ENCODE results near the gene ATP8B3.

Gene ATP8B3

DNA sequence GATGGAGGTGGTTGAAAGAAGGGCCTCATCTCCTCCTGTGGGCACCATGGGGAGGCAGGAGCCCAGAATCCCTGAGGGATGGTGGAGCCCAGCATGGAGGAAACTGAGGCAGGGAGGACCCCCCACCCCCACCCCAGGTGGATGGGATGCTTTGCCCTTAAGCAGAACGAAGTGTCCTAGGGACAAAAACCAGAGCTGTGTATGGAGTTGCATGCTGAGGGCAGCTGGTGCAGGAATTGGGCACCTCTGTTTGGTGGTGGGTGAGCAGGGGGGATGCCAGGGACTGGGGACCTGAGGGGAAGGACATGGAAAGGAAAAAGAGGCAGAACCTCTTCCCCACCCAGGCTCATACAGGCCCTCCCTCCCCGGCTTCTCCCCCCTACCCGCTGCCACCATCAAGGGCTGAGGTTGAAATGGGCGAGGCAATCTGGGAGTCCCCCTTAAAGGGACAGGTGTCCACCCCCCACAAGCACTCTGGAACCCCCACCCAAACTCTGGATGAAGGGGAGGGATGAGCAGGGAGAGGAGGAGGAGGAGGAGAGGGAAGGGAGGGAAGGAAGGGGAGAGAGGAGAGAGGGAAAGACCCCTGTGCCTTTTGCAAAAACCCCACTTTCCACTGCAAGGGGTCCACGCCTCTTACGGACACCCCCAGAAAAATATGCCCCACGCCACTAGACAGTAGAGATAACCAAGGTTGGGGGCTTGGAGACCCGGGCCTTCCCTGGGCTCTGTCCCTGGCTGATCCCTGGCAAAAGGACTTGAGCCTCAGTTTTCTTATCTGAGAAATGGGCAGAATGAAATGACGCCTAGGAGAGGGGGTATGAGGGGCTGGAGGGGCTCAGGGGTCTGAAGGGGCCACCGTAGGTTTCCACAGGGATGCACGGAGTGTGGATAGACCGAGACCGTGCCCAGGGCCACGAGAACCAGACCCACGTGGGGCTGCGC lies 52.8 kb downstream of the ATP8B3 start:
- no peak for DNase-seq

DNA sequence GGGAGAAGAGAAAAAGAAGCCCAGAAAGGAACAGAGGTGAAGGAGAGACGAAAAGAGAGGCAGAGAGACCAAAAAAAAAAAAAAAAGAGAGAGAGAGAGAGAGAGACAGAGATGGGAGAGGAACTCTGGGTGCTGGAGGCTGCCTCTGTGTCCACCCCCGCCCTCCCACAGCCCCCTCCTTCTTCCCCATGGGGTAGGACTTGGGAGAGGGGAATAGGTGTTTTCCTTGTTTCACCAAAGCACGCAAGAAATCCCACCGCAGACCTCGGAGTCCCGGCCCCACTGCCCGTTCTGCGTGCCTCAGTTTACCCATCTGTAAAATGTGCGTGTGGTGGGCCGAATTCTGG lies 53.9 kb downstream of the ATP8B3 start:
- DNase-seq: no peak

- no peak for DNase-seq
Observed at GRCh38 chr19:1757468-1758230, 54.4 kb downstream of the ATP8B3 start.

DNA sequence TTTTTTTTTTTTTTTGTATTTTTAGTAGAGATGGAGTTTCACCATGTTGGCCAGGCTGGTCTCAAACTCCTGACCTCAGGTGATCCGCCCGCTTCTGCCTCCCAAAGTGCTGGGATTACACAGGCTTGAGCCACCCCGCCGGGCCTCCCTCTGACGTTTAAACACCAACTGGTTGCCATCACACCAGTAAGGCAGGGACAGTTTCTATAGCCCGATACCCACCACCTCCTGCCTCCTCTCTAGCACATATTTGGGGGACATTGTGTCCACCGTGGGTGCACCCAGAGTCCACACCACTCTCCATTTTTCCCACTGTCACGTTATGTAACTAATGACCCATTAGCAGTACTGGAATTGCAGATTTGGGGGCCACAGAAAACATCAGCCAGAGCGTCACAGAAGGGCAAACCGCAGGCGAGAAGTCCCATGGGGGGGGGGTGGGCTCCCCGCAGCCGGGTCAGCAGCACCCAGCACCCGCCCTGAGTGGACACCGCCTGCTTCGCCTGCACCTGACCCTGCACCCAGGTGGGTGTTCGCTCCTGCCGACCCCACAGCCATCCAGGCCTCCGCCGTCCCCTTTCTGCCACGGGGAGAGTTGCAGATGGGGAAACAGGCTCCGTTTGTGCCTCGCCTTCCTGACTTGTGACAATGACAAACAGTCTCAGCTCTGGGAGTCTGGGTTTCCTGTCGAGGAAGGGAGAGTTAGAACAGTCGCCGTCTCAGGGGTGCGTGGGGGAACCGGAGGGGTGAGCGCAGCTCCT lies 55.2 kb downstream of the ATP8B3 start:
- DNase-seq: no peak

DNA sequence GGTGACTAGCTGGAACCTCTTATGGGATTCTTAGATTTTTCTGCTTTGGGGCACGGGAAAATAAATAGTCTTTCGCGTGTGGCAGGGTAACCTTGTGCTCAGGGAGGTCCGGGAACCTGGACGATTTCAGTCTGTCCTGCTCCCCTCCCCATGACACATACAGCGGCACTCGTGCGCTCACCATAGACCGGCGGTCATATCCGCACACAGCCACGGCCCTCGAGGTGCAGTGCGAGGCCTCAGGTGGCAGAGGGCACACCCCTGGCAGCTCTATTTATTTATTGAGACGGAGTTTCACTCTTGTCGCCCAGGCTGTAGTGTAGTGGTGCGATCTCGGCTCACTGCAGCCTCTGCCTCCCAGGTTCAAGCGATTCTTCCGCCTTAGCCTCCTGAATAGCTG lies 55.8 kb downstream of the ATP8B3 start:
- DNase-seq: no peak

DNA sequence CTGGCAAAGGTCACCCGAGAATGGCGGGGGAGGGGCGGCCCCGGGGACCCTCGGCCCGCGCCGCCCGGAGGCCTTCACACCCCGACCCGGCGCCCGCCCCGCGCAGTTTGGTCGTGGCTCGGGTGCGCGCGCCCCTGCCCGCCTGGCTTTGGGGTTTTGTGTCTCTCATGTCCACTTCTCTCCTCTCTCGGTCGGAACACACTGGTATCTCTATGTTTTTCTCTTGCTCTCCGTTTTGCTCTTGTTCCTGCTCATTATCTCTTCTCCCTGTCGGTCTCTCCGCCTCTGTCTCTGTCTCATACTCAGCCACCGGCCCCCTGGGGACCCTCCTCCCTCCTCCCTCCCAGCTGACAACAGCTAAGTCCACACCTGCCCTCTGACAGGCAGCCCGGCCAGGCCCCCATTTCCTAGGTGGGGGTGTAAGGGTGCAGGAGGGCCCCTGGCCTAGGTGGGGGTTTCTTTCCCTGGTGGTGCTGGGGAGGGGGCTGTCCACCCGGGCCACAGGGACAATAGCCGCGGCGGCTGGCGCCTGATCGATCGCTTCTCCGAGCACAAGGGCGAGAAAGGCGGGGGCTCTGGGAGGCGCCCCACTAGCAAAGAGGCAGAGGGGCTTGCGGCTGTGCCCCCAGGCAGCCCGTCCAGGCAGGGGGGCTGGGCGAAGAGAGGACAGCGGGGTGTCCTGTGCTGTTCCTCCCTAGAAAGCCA lies 56.5 kb downstream of the ATP8B3 start:
- DNase-seq: no peak

DNA sequence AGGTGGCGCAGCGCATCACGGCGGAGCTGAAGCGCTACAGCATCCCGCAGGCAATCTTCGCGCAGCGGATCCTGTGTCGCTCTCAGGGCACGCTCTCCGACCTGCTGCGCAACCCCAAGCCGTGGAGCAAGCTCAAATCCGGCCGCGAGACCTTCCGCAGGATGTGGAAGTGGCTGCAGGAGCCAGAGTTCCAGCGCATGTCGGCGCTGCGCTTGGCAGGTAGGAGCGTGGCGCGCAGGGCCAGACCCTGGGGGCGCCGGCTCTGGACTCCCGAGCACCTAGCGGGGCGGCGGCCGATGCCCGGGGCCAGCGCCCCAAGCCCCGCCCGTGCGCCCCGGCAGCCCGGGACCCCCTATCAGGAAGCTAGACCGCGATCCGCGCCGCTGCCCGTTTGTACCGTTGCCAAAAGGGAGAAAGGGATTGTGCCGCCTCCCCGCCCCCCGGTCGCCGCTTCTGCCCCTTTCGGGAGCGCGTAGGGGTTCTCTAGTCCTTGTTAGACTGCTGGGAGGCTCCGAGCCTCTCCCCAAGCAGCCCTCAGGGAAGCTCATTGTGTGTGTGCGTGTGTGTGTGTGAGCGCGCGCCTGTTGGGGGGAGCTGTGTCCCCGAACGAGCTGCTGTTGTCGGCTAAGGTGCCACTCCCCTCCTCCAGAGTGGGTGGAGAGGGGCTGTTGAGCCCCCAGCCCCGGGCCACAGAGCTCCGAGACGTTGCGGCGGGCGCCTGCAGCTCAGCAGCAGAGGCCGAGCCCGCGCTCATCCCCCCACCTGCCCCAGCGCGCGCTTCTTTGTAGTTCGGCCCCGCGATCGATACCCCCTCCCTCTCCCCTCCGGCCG lies 57.2 kb downstream of the ATP8B3 start:
- DNase-seq: no peak

DNA sequence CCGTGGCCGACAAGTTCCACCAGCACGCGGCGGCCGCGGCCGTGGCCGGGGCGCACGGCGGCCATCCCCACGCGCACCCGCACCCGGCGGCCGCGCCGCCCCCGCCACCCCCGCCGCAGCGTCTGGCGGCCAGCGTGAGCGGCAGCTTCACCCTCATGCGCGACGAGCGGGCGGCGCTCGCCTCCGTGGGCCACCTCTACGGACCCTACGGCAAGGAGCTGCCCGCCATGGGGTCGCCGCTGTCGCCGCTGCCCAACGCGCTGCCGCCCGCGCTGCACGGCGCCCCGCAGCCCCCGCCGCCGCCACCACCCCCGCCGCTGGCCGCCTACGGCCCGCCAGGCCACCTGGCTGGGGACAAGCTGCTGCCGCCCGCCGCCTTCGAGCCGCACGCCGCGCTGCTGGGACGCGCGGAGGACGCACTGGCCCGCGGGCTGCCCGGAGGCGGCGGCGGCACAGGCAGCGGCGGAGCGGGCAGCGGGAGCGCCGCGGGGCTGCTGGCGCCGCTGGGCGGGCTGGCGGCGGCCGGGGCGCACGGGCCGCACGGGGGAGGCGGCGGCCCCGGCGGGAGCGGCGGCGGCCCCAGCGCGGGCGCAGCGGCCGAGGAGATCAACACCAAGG lies 57.9 kb downstream of the ATP8B3 start:
- DNase-seq: no peak

DNA sequence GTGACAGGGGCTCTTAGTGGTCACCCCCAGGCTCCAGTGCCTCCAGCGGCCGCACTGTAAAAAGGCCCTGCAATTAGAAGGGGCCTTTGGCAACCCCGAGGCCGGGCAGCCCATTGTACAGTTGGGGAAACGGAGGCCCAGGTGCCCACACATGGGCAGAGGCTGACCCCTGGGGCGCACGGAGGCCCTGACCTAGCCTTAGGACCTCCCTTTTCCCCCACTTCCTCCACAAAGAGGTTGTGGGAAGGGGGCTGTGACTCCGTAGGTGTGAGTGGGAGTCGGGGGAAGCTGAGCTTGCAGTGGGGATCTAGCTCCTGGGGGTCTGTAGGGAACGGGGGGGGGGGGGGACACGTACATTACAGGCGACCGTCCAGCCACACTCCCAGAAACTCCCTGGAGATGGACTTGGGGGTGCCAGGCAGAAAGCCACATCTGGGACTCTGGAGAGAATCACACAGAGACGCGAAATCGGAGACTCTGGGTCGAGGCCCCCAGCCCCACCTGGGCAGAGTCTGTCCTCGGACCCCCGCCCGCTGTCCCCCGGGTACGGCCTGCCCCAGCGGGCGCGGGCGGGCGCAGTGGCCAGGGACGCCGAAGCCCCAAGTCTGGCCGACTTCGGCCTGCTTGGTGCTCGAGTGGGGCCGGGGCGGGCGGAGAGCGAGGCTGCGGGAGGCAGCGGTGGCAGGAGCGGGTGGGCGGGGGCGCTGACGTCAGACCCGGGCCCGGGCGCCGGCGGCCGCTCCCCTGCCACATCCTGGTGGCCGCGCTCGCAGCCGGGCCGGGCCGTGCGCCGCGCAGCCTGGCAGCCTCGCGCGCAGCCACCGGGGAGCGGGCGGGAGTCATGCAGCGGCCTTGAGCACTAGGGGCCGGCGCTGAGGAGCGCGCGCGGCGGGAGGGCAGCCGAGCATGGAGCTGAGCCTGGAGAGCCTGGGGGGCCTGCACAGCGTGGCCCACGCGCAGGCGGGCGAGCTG lies 59.0 kb downstream of the ATP8B3 start, which contains the start of gene ONECUT3:
Gene ONECUT3, plus strand, starts transcription at position 750 of the 972 bp plus-strand sequence. Its CDS starts 157 bp downstream, at position 907.
- no peak for DNase-seq

- DNase-seq: no peak
Observed at GRCh38 chr19:1752009-1752756, 59.9 kb downstream of the ATP8B3 start.

DNA sequence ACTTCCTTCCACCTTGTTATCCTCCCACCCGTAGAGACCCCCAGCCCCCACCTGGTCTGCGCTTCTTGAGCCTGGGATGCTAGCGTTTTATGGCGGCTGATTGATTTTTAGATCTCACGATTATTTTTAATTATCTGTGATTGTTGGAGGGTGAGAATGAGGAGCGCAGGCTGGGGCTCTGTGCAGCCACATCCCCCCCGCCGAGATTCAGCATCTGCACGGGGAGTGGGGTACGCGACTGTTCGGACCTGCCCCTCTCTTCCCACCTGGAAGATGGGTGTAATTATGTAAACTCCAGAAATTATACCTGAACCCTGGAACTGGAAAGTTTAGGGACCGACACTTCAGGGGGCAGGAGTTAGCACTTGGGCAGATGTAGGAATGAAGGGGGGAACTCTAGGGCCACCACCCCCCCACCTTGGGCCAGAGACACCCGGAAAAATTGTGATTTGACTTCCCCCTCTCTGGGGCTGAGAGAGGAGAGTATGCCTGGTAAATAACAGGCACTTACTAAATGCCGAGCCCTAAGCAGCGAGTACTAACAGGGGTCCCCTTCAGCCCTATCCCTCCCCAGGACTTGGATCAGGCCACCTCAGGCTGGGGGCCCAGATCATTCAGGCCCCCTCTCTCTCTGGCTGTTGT lies 60.6 kb downstream of the ATP8B3 start:
- DNase-seq: no peak

DNA sequence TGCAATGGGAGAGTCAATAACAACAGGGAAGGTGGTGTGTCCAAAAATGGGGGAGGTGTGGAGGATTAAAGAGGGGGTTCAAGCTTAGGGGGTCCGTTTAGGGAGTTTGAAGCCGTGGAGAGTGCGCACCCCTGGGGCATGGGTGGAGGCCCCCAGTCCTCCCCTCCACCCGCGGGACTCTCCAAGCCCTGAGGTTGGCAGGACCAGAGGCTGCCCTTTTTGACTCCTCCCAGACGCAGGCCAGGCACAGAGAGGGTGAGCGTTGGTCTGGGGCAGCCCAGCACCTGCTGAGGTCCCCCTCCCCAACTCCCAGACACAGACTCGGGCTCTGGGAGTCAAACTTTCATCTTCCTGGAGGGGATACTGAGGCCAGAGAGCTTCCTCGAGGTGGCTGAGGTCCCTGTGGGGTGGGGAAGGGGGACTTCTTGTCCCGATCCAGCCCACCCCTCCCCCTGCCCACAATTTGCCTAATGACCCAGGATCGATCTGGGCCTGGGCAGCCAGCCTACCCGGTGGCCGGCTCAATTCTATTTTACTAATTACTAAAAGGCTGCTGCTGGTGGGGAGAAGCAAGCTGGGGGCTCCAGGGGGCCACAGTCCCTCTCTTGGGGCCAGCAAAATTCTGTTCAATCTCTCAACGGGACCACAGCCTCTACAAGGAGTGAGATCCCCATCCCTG lies 61.6 kb downstream of the ATP8B3 start:
- no peak for DNase-seq

- DNase-seq: no peak
Observed at GRCh38 chr19:1749373-1750342, 62.4 kb downstream of the ATP8B3 start.

GRCh38 chr19:1748873-1749341 lies 63.2 kb downstream of the ATP8B3 start:
- DNase-seq: no peak
